GM19468 (cell line): ENCODE measurements around the gene RPS6KA6.

Experiments
- ATAC-seq: cut with Tn5 transposase; IDR thresholded peaks from one replicate; pipeline ENCODE4 v1.9.1; 2021; ENCODE audit warnings: mild to moderate bottlenecking, moderate library complexity, moderate number of reproducible peaks; ENCODE audit not compliant: unreplicated experiment; ENCODE audit errors: extremely low read depth

The RPS6KA6 gene

GRCh38 chrX:84187533-84188319 is at the start of gene RPS6KA6:
TSS of gene RPS6KA6 (minus strand) at chrX:84188199. CDS start at chrX:84187899, 300 bp downstream.
- no peak for ATAC-seq

- no peak for ATAC-seq
These were observed 36.7 kb upstream of the RPS6KA6 start for GRCh38 chrX:84224741-84225140.

- no peak for ATAC-seq
These were observed 35.3 kb upstream of the RPS6KA6 start for GRCh38 chrX:84223261-84223660.

- ATAC-seq = no peak
These were observed 33.2 kb upstream of the RPS6KA6 start for GRCh38 chrX:84221181-84221580.

- ATAC-seq = no peak
These were observed 31.6 kb upstream of the RPS6KA6 start for GRCh38 chrX:84219551-84219950.

- no peak for ATAC-seq
These were observed 30.7 kb upstream of the RPS6KA6 start for GRCh38 chrX:84218726-84219125.

- ATAC-seq = no peak
These were observed 28.9 kb upstream of the RPS6KA6 start for GRCh38 chrX:84216881-84217280.

- no peak for ATAC-seq
These were observed 28.4 kb upstream of the RPS6KA6 start for GRCh38 chrX:84216406-84216805.

- ATAC-seq = no peak
These were observed 17.3 kb upstream of the RPS6KA6 start for GRCh38 chrX:84205276-84205675.

GRCh38 chrX:84199688-84200087 is 11.7 kb upstream of the RPS6KA6 start:
- no peak for ATAC-seq

GRCh38 chrX:84197550-84197949 is 9.6 kb upstream of the RPS6KA6 start:
- ATAC-seq = no peak

GRCh38 chrX:84192006-84192405 is 4.0 kb upstream of the RPS6KA6 start:
- no peak for ATAC-seq

GRCh38 chrX:84189125-84189524 is 1.1 kb upstream of the RPS6KA6 start:
- no peak for ATAC-seq

- ATAC-seq = no peak
These were observed 378 bp upstream of the RPS6KA6 start for GRCh38 chrX:84188320-84188834.

GRCh38 chrX:84186603-84187532 is 1.1 kb downstream of the RPS6KA6 start:
- ATAC-seq = no peak

- no peak for ATAC-seq
These were observed 5.5 kb downstream of the RPS6KA6 start for GRCh38 chrX:84182516-84182915.

- ATAC-seq = no peak
These were observed 12.0 kb downstream of the RPS6KA6 start for GRCh38 chrX:84175958-84176357.

- ATAC-seq = no peak
These were observed 12.7 kb downstream of the RPS6KA6 start for GRCh38 chrX:84175274-84175673.

- no peak for ATAC-seq
These were observed 13.7 kb downstream of the RPS6KA6 start for GRCh38 chrX:84174348-84174747.

GRCh38 chrX:84170931-84171330 is 17.1 kb downstream of the RPS6KA6 start:
- ATAC-seq = no peak

GRCh38 chrX:84168574-84168973 is 19.4 kb downstream of the RPS6KA6 start:
- no peak for ATAC-seq
